Nephron (organoid): Measurements from ENCODE around the gene DDX53.

Experiments used
- H3K27ac Mint-ChIP-seq, 3 experiments: 2 replicates each; pipeline ENCODE4 v1.8.0; 2020; ENCODE audit warnings: mixed read lengths in 3 of 3, mild to moderate bottlenecking in 2 of 3, moderate library complexity in 1 of 3
- H3K27me3 Mint-ChIP-seq: 2 replicates; pipeline ENCODE4 v1.8.0; 2021; ENCODE audit warnings: low read depth, mild to moderate bottlenecking, moderate library complexity, mixed read lengths
- H3K36me3 Mint-ChIP-seq: 2 replicates; pipeline ENCODE4 v1.8.0; 2020; ENCODE audit warnings: low read depth, mixed read lengths
- H3K4me1 Mint-ChIP-seq: 2 replicates; pipeline ENCODE4 v1.8.0; 2020; ENCODE audit warnings: mixed read lengths
- H3K4me3 Mint-ChIP-seq, 3 experiments: 2 replicates each; pipeline ENCODE4 v1.8.0; 2020; ENCODE audit warnings: mild to moderate bottlenecking in 3 of 3, mixed read lengths in 3 of 3, moderate library complexity in 2 of 3
- H3K9me3 Mint-ChIP-seq: 2 replicates; pipeline ENCODE4 v1.8.0; 2020; ENCODE audit warnings: mixed read lengths
- TF ChIP-seq, protein P1 (sequence below), 3 experiments: fragments of 200-600 bp; sonication (generic); IDR thresholded peaks; one replicate each; pipeline ENCODE4 v1.5.0; 2021; ENCODE audit warnings: antibody characterized with exemption in 3 of 3; ENCODE audit not compliant: unreplicated experiment in 3 of 3

The DDX53 gene

DNA sequence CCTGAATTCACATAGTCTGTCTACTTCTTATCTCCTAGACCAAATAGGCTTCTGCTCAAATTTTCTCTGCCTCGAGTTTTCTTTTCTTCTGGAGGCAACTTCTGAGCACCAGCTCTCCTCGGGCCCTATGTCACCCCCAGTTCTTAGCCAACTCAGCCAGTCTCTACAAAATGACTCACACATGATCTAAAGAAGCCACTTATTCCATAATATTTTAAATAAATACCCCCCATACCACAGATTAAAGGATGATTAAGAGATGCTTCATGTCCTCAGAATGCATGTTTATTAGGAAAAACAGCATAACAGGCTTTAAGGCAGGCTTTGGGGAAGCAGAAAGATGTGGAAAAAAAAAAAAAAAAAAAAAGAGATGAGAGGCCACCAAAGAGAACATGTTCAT is 36.6 kb upstream of the DDX53 start:
- peaks cover 3% of the 10 kb centered on the region for H3K27me3 Mint-ChIP-seq
- H3K27ac Mint-ChIP-seq = no peak overlapping the region
- TF ChIP-seq, protein P1, sequence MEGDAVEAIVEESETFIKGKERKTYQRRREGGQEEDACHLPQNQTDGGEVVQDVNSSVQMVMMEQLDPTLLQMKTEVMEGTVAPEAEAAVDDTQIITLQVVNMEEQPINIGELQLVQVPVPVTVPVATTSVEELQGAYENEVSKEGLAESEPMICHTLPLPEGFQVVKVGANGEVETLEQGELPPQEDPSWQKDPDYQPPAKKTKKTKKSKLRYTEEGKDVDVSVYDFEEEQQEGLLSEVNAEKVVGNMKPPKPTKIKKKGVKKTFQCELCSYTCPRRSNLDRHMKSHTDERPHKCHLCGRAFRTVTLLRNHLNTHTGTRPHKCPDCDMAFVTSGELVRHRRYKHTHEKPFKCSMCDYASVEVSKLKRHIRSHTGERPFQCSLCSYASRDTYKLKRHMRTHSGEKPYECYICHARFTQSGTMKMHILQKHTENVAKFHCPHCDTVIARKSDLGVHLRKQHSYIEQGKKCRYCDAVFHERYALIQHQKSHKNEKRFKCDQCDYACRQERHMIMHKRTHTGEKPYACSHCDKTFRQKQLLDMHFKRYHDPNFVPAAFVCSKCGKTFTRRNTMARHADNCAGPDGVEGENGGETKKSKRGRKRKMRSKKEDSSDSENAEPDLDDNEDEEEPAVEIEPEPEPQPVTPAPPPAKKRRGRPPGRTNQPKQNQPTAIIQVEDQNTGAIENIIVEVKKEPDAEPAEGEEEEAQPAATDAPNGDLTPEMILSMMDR (IDR thresholded peaks at IDR 0.05; ENCODE audit: unreplicated experiment in 3 of 3) = no peak
- no peaks in the 10 kb centered on the region for H3K36me3 Mint-ChIP-seq
- no peaks in the 10 kb centered on the region for H3K4me1 Mint-ChIP-seq
- no peaks in the 10 kb centered on the region for H3K9me3 Mint-ChIP-seq
- no peak overlapping the region for H3K4me3 Mint-ChIP-seq

DNA sequence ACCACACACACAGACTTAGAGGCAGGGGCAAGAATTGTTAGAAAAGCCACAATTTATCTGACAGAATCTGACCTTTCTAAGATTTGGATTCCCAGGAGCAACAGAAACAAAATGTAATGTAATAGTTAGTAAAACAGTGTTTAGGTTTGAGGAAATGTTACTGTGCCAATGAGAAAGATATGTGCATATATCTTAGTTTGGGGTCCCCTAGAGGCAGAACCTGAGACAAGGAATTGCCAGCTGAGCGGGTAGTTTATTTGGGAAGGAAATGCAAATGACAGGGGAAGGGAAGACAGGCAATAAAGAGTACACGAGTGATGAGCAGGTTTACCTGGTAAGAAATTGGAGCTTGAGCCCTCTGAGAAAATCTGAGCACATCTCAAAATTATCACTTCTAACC is 31.3 kb upstream of the DDX53 start:
- Mint-ChIP-seq H3K9me3 (peaks cover 4% of the 10 kb centered on the region), H3K36me3 (no peaks in the 10 kb centered on the region), H3K27me3 (peaks cover 3% of the 10 kb centered on the region), H3K4me1 (no peaks in the 10 kb centered on the region), H3K27ac (no peak overlapping the region), H3K4me3 (no peak overlapping the region)
- TF ChIP-seq, protein P1 (IDR thresholded peaks at IDR 0.05; ENCODE audit: unreplicated experiment in 3 of 3) = no peak

DNA sequence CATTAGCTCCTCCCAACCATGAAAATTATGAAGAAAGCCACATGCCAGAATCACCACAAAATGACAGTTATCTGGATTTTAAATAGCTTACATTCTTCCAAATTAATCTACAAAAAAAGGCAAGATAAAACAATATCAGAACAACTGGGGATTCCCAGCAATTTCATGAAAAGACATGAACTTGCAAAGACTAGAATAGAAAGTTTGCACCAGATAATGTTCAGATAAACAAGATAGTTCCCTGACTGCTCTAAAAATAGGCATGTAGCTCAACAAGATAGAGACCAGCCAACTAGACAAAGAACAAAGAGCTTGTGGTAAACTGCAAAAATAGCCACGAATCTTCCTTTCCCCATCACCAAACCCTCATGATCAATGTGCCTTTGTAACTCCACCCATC is 30.3 kb upstream of the DDX53 start:
- Mint-ChIP-seq H3K27ac (no peak overlapping the region), H3K4me1 (no peaks in the 10 kb centered on the region), H3K4me3 (no peak overlapping the region), H3K36me3 (no peaks in the 10 kb centered on the region), H3K9me3 (peaks cover 4% of the 10 kb centered on the region), H3K27me3 (peaks cover 3% of the 10 kb centered on the region)
- TF ChIP-seq, protein P1 (IDR thresholded peaks at IDR 0.05; ENCODE audit: unreplicated experiment in 3 of 3) = no peak

DNA sequence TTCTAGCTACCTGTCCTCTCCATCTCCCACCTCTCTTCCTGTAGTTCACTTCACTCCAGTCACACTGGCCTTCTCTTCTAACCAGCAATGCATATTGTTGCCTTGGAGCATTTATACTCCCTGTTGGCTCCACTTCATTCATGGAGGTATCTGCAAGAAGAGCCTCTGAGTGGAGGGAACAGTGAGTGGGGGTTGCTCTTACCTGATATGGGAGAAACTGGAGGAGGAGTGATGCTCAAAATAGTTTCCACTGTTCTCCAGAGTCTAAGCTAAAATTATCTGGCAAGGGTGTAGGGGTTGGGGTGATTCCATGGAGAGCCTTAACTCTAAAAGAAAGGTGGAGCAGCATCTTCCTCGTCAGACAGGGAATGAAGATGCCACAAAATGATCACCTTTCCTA is 28.9 kb upstream of the DDX53 start:
- H3K9me3 Mint-ChIP-seq = peaks cover 4% of the 10 kb centered on the region
- H3K27me3 Mint-ChIP-seq = peaks cover 3% of the 10 kb centered on the region
- H3K27ac Mint-ChIP-seq = no peak overlapping the region
- no peak overlapping the region for H3K4me3 Mint-ChIP-seq
- no peaks in the 10 kb centered on the region for H3K4me1 Mint-ChIP-seq
- H3K36me3 Mint-ChIP-seq = no peaks in the 10 kb centered on the region
- TF ChIP-seq, protein P1 (IDR thresholded peaks at IDR 0.05; ENCODE audit: unreplicated experiment in 3 of 3) = no peak

DNA sequence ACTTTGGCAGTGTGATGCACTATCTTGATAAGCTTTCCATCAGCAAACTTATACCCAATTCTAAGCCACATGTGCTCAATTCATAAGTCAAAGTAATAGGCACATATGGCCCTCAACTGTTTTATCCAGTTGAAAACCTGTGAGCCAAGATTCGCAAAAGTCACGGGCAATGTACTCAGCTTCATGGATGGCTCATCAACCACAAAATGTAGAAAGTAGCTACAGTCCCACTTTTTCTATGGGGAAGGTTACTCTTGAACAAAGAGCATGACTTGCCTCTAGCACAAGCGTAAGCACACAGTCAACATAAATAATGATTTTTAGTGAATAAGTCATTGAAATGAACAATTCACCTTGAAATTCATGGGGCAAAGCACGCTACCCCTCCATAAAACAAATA is 25.1 kb upstream of the DDX53 start:
- Mint-ChIP-seq H3K4me1 (no peaks in the 10 kb centered on the region), H3K9me3 (peaks cover 7% of the 10 kb centered on the region), H3K4me3 (no peak overlapping the region), H3K27me3 (no peaks in the 10 kb centered on the region), H3K27ac (no peak overlapping the region), H3K36me3 (no peaks in the 10 kb centered on the region)
- TF ChIP-seq, protein P1 (IDR thresholded peaks at IDR 0.05; ENCODE audit: unreplicated experiment in 3 of 3) = no peak

DNA sequence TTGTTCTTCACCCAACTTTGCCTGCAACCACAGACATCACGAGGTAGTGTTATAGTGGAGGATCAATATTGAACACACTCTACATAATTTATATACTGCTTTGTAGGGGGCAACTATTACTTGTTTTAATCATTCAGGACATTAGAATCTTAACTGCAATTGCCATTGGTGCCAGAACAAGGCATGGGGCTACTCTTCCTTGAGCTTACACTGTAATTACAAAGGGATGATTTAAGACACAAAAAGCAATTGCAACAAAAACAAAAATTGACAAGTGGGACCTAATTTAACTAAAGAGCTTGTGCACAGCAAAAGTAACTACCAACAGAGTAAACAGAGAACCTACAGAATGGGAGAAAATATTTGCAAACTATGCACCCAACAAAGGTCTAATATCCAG is 24.0 kb upstream of the DDX53 start:
- TF ChIP-seq, protein P1 (IDR thresholded peaks at IDR 0.05; ENCODE audit: unreplicated experiment in 3 of 3) = no peak
- no peaks in the 10 kb centered on the region for H3K36me3 Mint-ChIP-seq
- no peaks in the 10 kb centered on the region for H3K4me1 Mint-ChIP-seq
- H3K27me3 Mint-ChIP-seq = no peaks in the 10 kb centered on the region
- peaks cover 3% of the 10 kb centered on the region for H3K9me3 Mint-ChIP-seq
- no peak overlapping the region for H3K4me3 Mint-ChIP-seq
- no peak overlapping the region for H3K27ac Mint-ChIP-seq
